ENCODE measurements around the gene CDC42SE2.
"Not testable (repeated sequence)": the region's sequence is repeated elsewhere in the genome, so short reads cannot be mapped to it uniquely, and the experiment has no call there.

The CDC42SE2 gene

GRCh38 chr5:131324303-131324702 is 60.5 kb downstream of the CDC42SE2 start:
- DNase-seq, result no peak

- DNase-seq, result no peak
Observed at GRCh38 chr5:131328536-131329285, 64.9 kb downstream of the CDC42SE2 start.

- DNase-seq, result no peak
Observed at GRCh38 chr5:131329286-131329560, 65.4 kb downstream of the CDC42SE2 start.

- DNase-seq, result no peak
Observed at GRCh38 chr5:131330031-131330430, 66.2 kb downstream of the CDC42SE2 start.

GRCh38 chr5:131335756-131336155 is 71.9 kb downstream of the CDC42SE2 start:
- DNase-seq, result not testable (repeated sequence)

GRCh38 chr5:131336801-131337200 is 72.9 kb downstream of the CDC42SE2 start:
- DNase-seq, result peak in 1 of 2 donors; percentile 51

- peak; percentile 14 to 47 for DNase-seq
Observed at GRCh38 chr5:131337240-131338050, 73.6 kb downstream of the CDC42SE2 start.

- DNase-seq, result no peak
Observed at GRCh38 chr5:131338051-131338453, 74.2 kb downstream of the CDC42SE2 start.

GRCh38 chr5:131344288-131344687 is 80.4 kb downstream of the CDC42SE2 start:
- DNase-seq, result peak in 1 of 2 donors; percentile 30

GRCh38 chr5:131346204-131346603 is 82.4 kb downstream of the CDC42SE2 start:
- not testable (repeated sequence) for DNase-seq

GRCh38 chr5:131353991-131354390 is 90.1 kb downstream of the CDC42SE2 start:
- no peak for DNase-seq

- no peak for DNase-seq
Observed at GRCh38 chr5:131355971-131356528, 92.2 kb downstream of the CDC42SE2 start.

- no peak for DNase-seq
Observed at GRCh38 chr5:131356619-131357018, 92.8 kb downstream of the CDC42SE2 start.

- peak; percentile 29 to 51 for DNase-seq
Observed at GRCh38 chr5:131357739-131358561, 94.1 kb downstream of the CDC42SE2 start.

- no peak for DNase-seq
Observed at GRCh38 chr5:131361677-131362315, 97.9 kb downstream of the CDC42SE2 start.

GRCh38 chr5:131363811-131364506 is 100.1 kb downstream of the CDC42SE2 start:
- no peak for DNase-seq

- DNase-seq, result peak in 1 of 2 donors; percentile 37
Observed at GRCh38 chr5:131364507-131365050, 100.7 kb downstream of the CDC42SE2 start.

GRCh38 chr5:131366428-131366827 is 102.6 kb downstream of the CDC42SE2 start:
- DNase-seq, result no peak

GRCh38 chr5:131367219-131367860 is 103.5 kb downstream of the CDC42SE2 start:
- DNase-seq, result no peak

- DNase-seq, result no peak
Observed at GRCh38 chr5:131368866-131369265, 105.0 kb downstream of the CDC42SE2 start.

GRCh38 chr5:131369558-131369957 is 105.7 kb downstream of the CDC42SE2 start:
- DNase-seq, result no peak
